Endothelial cell of umbilical vein (primary cell): ENCODE results near the gene IL6ST. TPM values are rescaled to one million over a fixed set of nuclear protein-coding genes. Genes with fewer than 3 reads are reported as not detected.

ENCODE experiments used
- BruUV-seq: library from RNA; stranded (reverse); fragments of 400-500 nt; replicated peaks from 2 replicates; lab custom pipeline; 2021; lab: Mats Ljungman, UMichigan
- CTCF ChIA-PET: fragments of 300-600, 350-600 bp; sonication (Branson Sonifier 250); formaldehyde crosslinking; loops from one replicate; lab custom pipeline; 2021; ENCODE audit warnings: antibody characterized with exemption, inconsistent platforms; lab: Charles Lee
- POLR2A ChIA-PET: fragments of 300-600, 350-600 bp; sonication (Branson Sonifier 250); formaldehyde crosslinking; loops from one replicate; lab custom pipeline; 2021; ENCODE audit warnings: antibody characterized with exemption, inconsistent platforms; lab: Charles Lee
- DNase-seq: peaks from one replicate; pipeline ENCODE4 v3.0.0-alpha.2; 2011; ENCODE audit warnings: low read depth, low spot score
- FAIRE-seq: peaks from 2 replicates; lab custom pipeline; 2011; peaks lifted over from hg19 to GRCh38; lab: Jason Lieb, UNC
- H2AFZ ChIP-seq: 2 replicates; pipeline ENCODE4 v1.6.0; 2012; ENCODE audit warnings: low read depth, low read length, control low read depth, inconsistent platforms
- H3K27ac ChIP-seq: 2 replicates; pipeline ENCODE4 v1.5.1; 2011; ENCODE audit warnings: low read depth, mild to moderate bottlenecking, control low read depth, low read length, moderate library complexity; ENCODE audit not compliant: insufficient read depth
- H3K27me3 ChIP-seq, 2 experiments: 2 replicates each; pipeline versions ENCODE4 v1.6.0 to v1.6.1; 2011; ENCODE audit warnings: low read length in 2 of 2, mixed read lengths in 1 of 2; ENCODE audit not compliant: control insufficient read depth in 2 of 2, insufficient read depth in 2 of 2
- H3K36me3 ChIP-seq, 2 experiments: 2 replicates in 1 of 2; 3 replicates in 1 of 2; pipeline ENCODE4 v1.5.1; 2011; ENCODE audit warnings: low read length in 2 of 2, mild to moderate bottlenecking in 1 of 2, moderate library complexity in 1 of 2; ENCODE audit not compliant: control insufficient read depth in 2 of 2, insufficient read depth in 2 of 2; ENCODE audit errors: extremely low read depth in 1 of 2
- H3K4me1 ChIP-seq: 3 replicates; pipeline ENCODE4 v1.5.1; 2011; ENCODE audit warnings: mild to moderate bottlenecking, low read length; ENCODE audit not compliant: control insufficient read depth, insufficient read depth; ENCODE audit errors: extremely low read depth
- H3K4me2 ChIP-seq: 2 replicates; pipeline ENCODE4 v1.6.1; 2011; ENCODE audit warnings: low read length, control low read depth, mixed read lengths; ENCODE audit not compliant: insufficient read depth
- H3K4me3 ChIP-seq, 3 experiments: fragments of 200-600 bp in 1 of 3; sonication (generic), shearing (Covaris generic) in 1 of 3; replicated peaks in 1 of 3; 2 replicates each; pipeline ENCODE4 v1.5.1; 2011 to 2016; ENCODE audit warnings: control low read depth in 3 of 3, low read length in 3 of 3, mild to moderate bottlenecking in 2 of 3, inconsistent platforms in 1 of 3, low read depth in 1 of 3, moderate library complexity in 1 of 3; ENCODE audit not compliant: insufficient read depth in 1 of 3
- H3K79me2 ChIP-seq: 2 replicates; pipeline ENCODE4 v1.6.0; 2012; ENCODE audit warnings: low read length, inconsistent platforms; ENCODE audit not compliant: control insufficient read depth, insufficient read depth
- H3K9ac ChIP-seq: replicated peaks from 2 replicates; pipeline ENCODE3; 2011; ENCODE audit warnings: low read length, control low read depth; ENCODE audit not compliant: insufficient read depth; ENCODE audit errors: extremely low read depth
- H3K9me1 ChIP-seq: replicated peaks from 3 replicates; pipeline ENCODE4 v1.6.0; 2011; ENCODE audit warnings: mild to moderate bottlenecking, low read length; ENCODE audit not compliant: control insufficient read depth, insufficient read depth; ENCODE audit errors: extremely low read depth
- H3K9me3 ChIP-seq: replicated peaks from 2 replicates; pipeline ENCODE4 v1.5.1; 2012; ENCODE audit warnings: low read length, inconsistent platforms; ENCODE audit not compliant: control insufficient read depth, insufficient read depth
- H4K20me1 ChIP-seq: replicated peaks from 2 replicates; pipeline ENCODE3; 2011; ENCODE audit warnings: mild to moderate bottlenecking, low read length; ENCODE audit not compliant: control insufficient read depth, insufficient read depth; ENCODE audit errors: extremely low read depth
- CTCF ChIP-seq, 2 donors: IDR thresholded peaks; 1 replicate in 1 of 2; 2 replicates in 1 of 2; pipeline ENCODE4 v1.5.1; 2011; ENCODE audit warnings: low read length in 2 of 2, mild to moderate bottlenecking in 2 of 2, moderate library complexity in 2 of 2, control low read depth in 1 of 2, inconsistent platforms in 1 of 2, low read depth in 1 of 2; ENCODE audit not compliant: insufficient read depth in 1 of 2; ENCODE audit errors: extremely low read depth in 1 of 2
- EZH2 ChIP-seq: IDR thresholded peaks from 2 replicates; pipeline ENCODE4 v1.6.1; 2012; ENCODE audit warnings: borderline replicate concordance, low read depth, mild to moderate bottlenecking, moderate library complexity, low read length, inconsistent platforms; ENCODE audit not compliant: severe bottlenecking
- FOS ChIP-seq: IDR thresholded peaks from 2 replicates; pipeline ENCODE4 v1.6.1; 2011; ENCODE audit warnings: mild to moderate bottlenecking, low read length, moderate library complexity, borderline replicate concordance; ENCODE audit not compliant: insufficient read depth
- GATA2 ChIP-seq: IDR thresholded peaks from 2 replicates; pipeline ENCODE4 v1.7.0; 2011; ENCODE audit warnings: low read depth, mild to moderate bottlenecking, moderate library complexity, mixed read lengths, low read length; ENCODE audit not compliant: insufficient read length, insufficient read depth
- JUN ChIP-seq: IDR thresholded peaks from 2 replicates; pipeline ENCODE4 v1.6.1; 2011; ENCODE audit warnings: borderline replicate concordance, low read depth; ENCODE audit not compliant: insufficient read length, insufficient read depth
- MYC ChIP-seq: IDR thresholded peaks from one replicate; pipeline ENCODE4 v1.6.1; 2011; ENCODE audit warnings: mild to moderate bottlenecking, low read depth, low read length
- POLR2A ChIP-seq: IDR thresholded peaks from 2 replicates; pipeline ENCODE4 v1.6.1; 2012; ENCODE audit warnings: low read depth, mild to moderate bottlenecking, control low read depth, low read length
- POLR2AphosphoS5 ChIP-seq: IDR thresholded peaks from 2 replicates; pipeline ENCODE4 v1.6.1; 2012; ENCODE audit warnings: low read depth, mild to moderate bottlenecking, control low read depth, low read length, moderate library complexity; ENCODE audit not compliant: insufficient read depth
- dilution Hi-C: fragments of 300-500 bp; cut with MboI; formaldehyde crosslinking; loops from one replicate; pipeline ENCODE4 v1.15.0; 2019; ENCODE audit warnings: low sequenced_read_pairs; ENCODE audit not compliant: extremely low pct_ligation_motif_present
- intact Hi-C: fragments of 100-400 bp; cut with micrococcal nuclease; formaldehyde crosslinking; loops from one replicate; pipeline ENCODE4 v1.10.0; 2022
- polyA plus RNA-seq, 4 experiments: library from polyadenylated mRNA; depleted of rRNA in 3 of 4; stranded (reverse) in 3 of 4; unstranded in 1 of 4; fragments of >200 nt; gene quantifications; 2 replicates each; pipeline versions ENCODE4 v1.2.1 to v1.2.3, GENCODE V29; 2011 to 2012; ENCODE audit warnings: missing spikeins in 1 of 4
- total RNA-seq: library from RNA; stranded (reverse); gene quantifications from 2 replicates; pipeline ENCODE4 v1.2.3, GENCODE V29; 2021
- TF ChIP-seq, protein P1 (sequence below): IDR thresholded peaks from 2 replicates; pipeline ENCODE4 v1.6.1; 2011; ENCODE audit not compliant: insufficient read depth, insufficient read length

IL6ST gene
- total and polyA plus RNA-seq, 2 donors (not counting 3 experiments of a cell fraction or from before 2014, with no cell fraction given), result 135 to 345 TPM

GRCh38 chr5:55993731-55994494 is 850 bp downstream of the IL6ST start:
- peaks cover 0 to 5% of the 10 kb centered on the region in 2 experiments for H3K36me3 ChIP-seq
- no peaks in the 10 kb centered on the region for H3K9me3 ChIP-seq
- H3K27me3 ChIP-seq, result no peaks in the 10 kb centered on the region
- CTCF ChIA-PET, result interaction anchor here (1.6 kb wide), 1 partner anchor 207 kb away, joined by 4 read pairs; no protein-coding TSS in a partner anchor
- H3K9me1 ChIP-seq, result no peaks in the 10 kb centered on the region
- H2AFZ ChIP-seq, result no peak overlapping the region
- intact Hi-C loops, result loop anchor here (2.0 to 5.0 kb wide), 2 partner anchors 57 to 78 kb away; no protein-coding TSS in a partner anchor
- peak overlapping the region; percentile 100 for H3K9ac ChIP-seq
- TF ChIP-seq FOS (no peak), JUN (no peak), EZH2 (no peak), POLR2AphosphoS5 (no peak), CTCF (IDR thresholded peaks at IDR 0.05; ENCODE audit: extremely low read depth in 1 of 2, insufficient read depth in 1 of 2, low read depth in 1 of 2, low read length in 2 of 2) (no peak), POLR2A (no peak), GATA2 (no peak), MYC (no peak)
- TF ChIP-seq, protein P1, sequence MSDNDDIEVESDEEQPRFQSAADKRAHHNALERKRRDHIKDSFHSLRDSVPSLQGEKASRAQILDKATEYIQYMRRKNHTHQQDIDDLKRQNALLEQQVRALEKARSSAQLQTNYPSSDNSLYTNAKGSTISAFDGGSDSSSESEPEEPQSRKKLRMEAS, result no peak
- H4K20me1 ChIP-seq, result peaks cover 12% of the 10 kb centered on the region
- no peak for FAIRE-seq
- peak overlapping the region; percentile 70 to 100 (median 99) for H3K4me3 ChIP-seq
- peaks cover 61% of the 10 kb centered on the region for H3K79me2 ChIP-seq
- peak; percentile 52 for DNase-seq
- BruUV-seq, result TSS peak; percentile 42
- peaks cover 30% of the 10 kb centered on the region for H3K4me1 ChIP-seq
- dilution Hi-C loops, result no loop called here
- H3K4me2 ChIP-seq, result peak overlapping the region; percentile 100
- peak overlapping the region; percentile 99 for H3K27ac ChIP-seq
- POLR2A ChIA-PET, result interaction anchor here (0.7 to 1.4 kb wide), 3 partner anchors 14 to 92 kb away, joined by 3 to 5 read pairs (median 4); no protein-coding TSS in a partner anchor
